B cell (primary cell): ENCODE data around the gene GRIK2. TPM values are rescaled to one million over a fixed set of nuclear protein-coding genes. Genes with fewer than 3 reads are reported as not detected.

ENCODE experiments used
- ATAC-seq: fragments of 200-7000 bp; cut with Tn5 transposase; one replicate; pipeline ENCODE4 v1.10.0; 2021; ENCODE audit warnings: low read depth, mild to moderate bottlenecking, moderate number of reproducible peaks, moderate library complexity
- CTCF ChIA-PET: fragments of 350-600 bp; sonication (Branson Sonifier 250); formaldehyde crosslinking; loops from one replicate; lab custom pipeline; 2021; ENCODE audit warnings: antibody characterized with exemption, inconsistent platforms; lab: Charles Lee
- POLR2A ChIA-PET: fragments of 350-600 bp; sonication (Branson Sonifier 250); formaldehyde crosslinking; loops from one replicate; lab custom pipeline; 2021; ENCODE audit warnings: antibody characterized with exemption; lab: Charles Lee
- DNase-seq: peaks from one replicate; pipeline ENCODE4 v3.0.0; 2013
- H2AFZ ChIP-seq: 2 replicates; pipeline ENCODE4 v1.6.1; 2012; ENCODE audit warnings: mild to moderate bottlenecking, low read depth, low read length; ENCODE audit not compliant: insufficient read depth, poor library complexity, severe bottlenecking
- H3K27ac ChIP-seq, 2 donors: 1 replicate in 1 of 2; 2 replicates in 1 of 2; pipeline ENCODE4 v1.5.1; 2012 to 2013; ENCODE audit warnings: low read length in 2 of 2, mild to moderate bottlenecking in 2 of 2, moderate library complexity in 1 of 2
- H3K27me3 ChIP-seq, 4 experiments: fragments of 200-600 bp in 1 of 4; sonication (generic) in 1 of 4; replicated peaks in 1 of 4; 1 replicate in 2 of 4; 2 replicates in 2 of 4; pipeline versions ENCODE4 v1.6.1 to v1.7.0; 2013 to 2016; ENCODE audit warnings: low read length in 3 of 4, mild to moderate bottlenecking in 2 of 4, mixed read lengths in 1 of 4, moderate library complexity in 1 of 4; ENCODE audit not compliant: insufficient read depth in 4 of 4, control insufficient read depth in 3 of 4; ENCODE audit errors: control extremely low read depth in 1 of 4
- H3K36me3 ChIP-seq, 2 experiments: replicated peaks in 1 of 2; 1 replicate in 1 of 2; 2 replicates in 1 of 2; pipeline versions ENCODE4 v1.6.1 to v1.7.1; 2013; ENCODE audit warnings: low read length in 1 of 2; ENCODE audit not compliant: insufficient read depth in 2 of 2, control insufficient read depth in 1 of 2; ENCODE audit errors: control extremely low read depth in 1 of 2, extremely low read depth in 1 of 2
- H3K4me1 ChIP-seq, 2 donors: fragments of 200-600 bp in 1 of 2; sonication (generic) in 1 of 2; 1 replicate in 1 of 2; 2 replicates in 1 of 2; pipeline versions ENCODE4 v1.5.1 to v1.6.1; 2013 to 2017; ENCODE audit warnings: low read length in 2 of 2; ENCODE audit not compliant: control insufficient read depth in 2 of 2, insufficient read depth in 2 of 2
- H3K4me2 ChIP-seq: replicated peaks from 2 replicates; pipeline ENCODE3; 2012; ENCODE audit warnings: mild to moderate bottlenecking, low read depth, low read length; ENCODE audit not compliant: poor library complexity, severe bottlenecking
- H3K4me3 ChIP-seq, 5 experiments: fragments of 200-600 bp in 1 of 5; sonication (generic) in 1 of 5; 1 replicate in 3 of 5; 2 replicates in 2 of 5; pipeline versions ENCODE4 v1.5.1 to v1.7.0; 2011 to 2016; ENCODE audit warnings: low read length in 4 of 5, mild to moderate bottlenecking in 4 of 5, low read depth in 2 of 5, control low read depth in 1 of 5, moderate library complexity in 1 of 5; ENCODE audit not compliant: insufficient read depth in 1 of 5; ENCODE audit errors: control extremely low read depth in 1 of 5, extremely low read depth in 1 of 5
- H3K79me2 ChIP-seq: fragments of 200-600 bp; sonication (generic); one replicate; pipeline ENCODE4 v1.6.0; 2016; ENCODE audit warnings: low read length; ENCODE audit not compliant: control insufficient read depth, insufficient read depth
- H3K9ac ChIP-seq: fragments of 200-600 bp; sonication (generic); 2 replicates; pipeline ENCODE4 v1.6.1; 2017; ENCODE audit warnings: mild to moderate bottlenecking, low read length, moderate library complexity
- H3K9me3 ChIP-seq, 3 donors: one replicate each; pipeline versions ENCODE4 v1.6.1 to v1.7.1; 2013; ENCODE audit warnings: low read length in 2 of 3; ENCODE audit not compliant: control insufficient read depth in 2 of 3, insufficient read depth in 1 of 3; ENCODE audit errors: control extremely low read depth in 1 of 3
- H4K20me1 ChIP-seq: 2 replicates; pipeline ENCODE4 v1.6.0; 2012; ENCODE audit warnings: mild to moderate bottlenecking, low read length; ENCODE audit not compliant: insufficient read depth, control insufficient read depth, poor library complexity, severe bottlenecking
- H3K27ac Mint-ChIP-seq: one replicate; pipeline ENCODE4 v1.8.0; 2021; ENCODE audit warnings: mixed read lengths
- H3K27me3 Mint-ChIP-seq: one replicate; pipeline ENCODE4 v1.8.0; 2021; ENCODE audit warnings: mixed read lengths
- H3K4me1 Mint-ChIP-seq: one replicate; pipeline ENCODE4 v1.8.0; 2021; ENCODE audit warnings: mixed read lengths
- H3K4me3 Mint-ChIP-seq: one replicate; pipeline ENCODE4 v1.8.0; 2021; ENCODE audit warnings: mixed read lengths
- H3K9me3 Mint-ChIP-seq: one replicate; pipeline ENCODE4 v1.8.0; 2022; ENCODE audit warnings: mixed read lengths; ENCODE audit not compliant: insufficient read depth
- CTCF ChIP-seq: fragments of 200-600 bp; IDR thresholded peaks from one replicate; pipeline ENCODE4 v1.8.0; 2022; ENCODE audit warnings: antibody characterized with exemption, mild to moderate bottlenecking
- EZH2 ChIP-seq: IDR thresholded peaks from 2 replicates; pipeline ENCODE4 v1.6.1; 2012; ENCODE audit warnings: borderline replicate concordance, low read depth, mild to moderate bottlenecking, moderate library complexity, low read length; ENCODE audit not compliant: insufficient read depth, poor library complexity, severe bottlenecking
- WGBS: methylation state at CpG from one replicate; pipeline ENCODE4 v1.1.5; 2013; ENCODE audit warnings: missing lambda C conversion rate; ENCODE audit not compliant: insufficient coverage; 5-methylcytosine and 5-hydroxymethylcytosine counted together
- intact Hi-C: fragments of 100-400 bp; cut with micrococcal nuclease; formaldehyde crosslinking; loops from one replicate; pipeline ENCODE4 v1.10.0; 2022
- polyA plus RNA-seq: library from polyadenylated mRNA; depleted of rRNA; stranded (reverse); fragments of >200 nt; gene quantifications from 2 replicates; pipeline ENCODE4 v1.2.3, GENCODE V29; 2012
- total RNA-seq, 2 donors: library from RNA; stranded (reverse); fragments of 120-200 nt in 1 of 2; gene quantifications; 1 replicate in 1 of 2; 2 replicates in 1 of 2; pipeline versions ENCODE4 v1.2.3 to v1.2.4, GENCODE V29; 2013 to 2022

Gene GRIK2
- total and polyA plus RNA-seq, 2 donors (not counting 1 experiment from before 2014, with no cell fraction given): not detected

GRCh38 chr6:101392586-101393230 lies 800 bp upstream of the GRIK2 start:
- DNase-seq: no peak
- Histone ChIP-seq H4K20me1 (no peaks in the 10 kb centered on the region), H2AFZ (no peak overlapping the region), H3K27ac (no peak overlapping the region), H3K36me3 (no peaks in the 10 kb centered on the region), H3K79me2 (no peaks in the 10 kb centered on the region), H3K4me1 (no peaks in the 10 kb centered on the region), H3K4me3 (no peak overlapping the region), H3K4me2 (no peak overlapping the region), H3K9me3 (peaks cover 0 to 19% (median 0%) of the 10 kb centered on the region in 3 donors), H3K9ac (no peak overlapping the region), H3K27me3 (peaks cover 0 to 27% (median 11%) of the 10 kb centered on the region in 4 experiments)
- Mint-ChIP-seq H3K9me3 (no peaks in the 10 kb centered on the region), H3K4me3 (no peak overlapping the region), H3K27me3 (peaks cover 26% of the 10 kb centered on the region), H3K4me1 (no peaks in the 10 kb centered on the region), H3K27ac (no peak overlapping the region)
- POLR2A ChIA-PET: no interaction called here
- intact Hi-C loops: no loop called here
- 14% methylated on average over 17 of the region's 26 CpGs for WGBS
- TF ChIP-seq CTCF (no peak), EZH2 (no peak)
- ATAC-seq: no peak
- CTCF ChIA-PET: no interaction called here

GRCh38 chr6:101393829-101394251 lies 332 bp downstream of the GRIK2 start:
- no peak overlapping the region for H3K4me3 ChIP-seq
- H3K9me3 Mint-ChIP-seq: no peaks in the 10 kb centered on the region
- no peaks in the 10 kb centered on the region for H3K4me1 Mint-ChIP-seq
- H3K27ac ChIP-seq: no peak overlapping the region
- H3K4me2 ChIP-seq: no peak overlapping the region
- TF ChIP-seq CTCF (no peak), EZH2 (no peak)
- intact Hi-C loops: no loop called here
- H3K4me1 ChIP-seq: no peaks in the 10 kb centered on the region
- no peak overlapping the region for H3K4me3 Mint-ChIP-seq
- 3% methylated on average over 14 of the region's 28 CpGs for WGBS
- ChIA-PET CTCF (no interaction called here), POLR2A (no interaction called here)
- peaks cover 0 to 21% (median 0%) of the 10 kb centered on the region in 3 donors for H3K9me3 ChIP-seq
- no peaks in the 10 kb centered on the region for H3K79me2 ChIP-seq
- H3K36me3 ChIP-seq: no peaks in the 10 kb centered on the region
- H3K27me3 Mint-ChIP-seq: peaks cover 34% of the 10 kb centered on the region
- no peak overlapping the region for H2AFZ ChIP-seq
- H4K20me1 ChIP-seq: no peaks in the 10 kb centered on the region
- H3K9ac ChIP-seq: no peak overlapping the region
- H3K27me3 ChIP-seq: peaks cover 0 to 31% (median 14%) of the 10 kb centered on the region in 4 experiments
- DNase-seq (no peak), ATAC-seq (no peak)
- no peak overlapping the region for H3K27ac Mint-ChIP-seq
